ENCODE measurements around the gene IL1F10.

The IL1F10 gene

GRCh38 chr2:113098041-113098440 is 30.3 kb downstream of the IL1F10 start:
- no peak overlapping the region for H3K4me3 ChIP-seq (ENCODE audit: low read depth, low read length)
- TF ChIP-seq, protein P1, sequence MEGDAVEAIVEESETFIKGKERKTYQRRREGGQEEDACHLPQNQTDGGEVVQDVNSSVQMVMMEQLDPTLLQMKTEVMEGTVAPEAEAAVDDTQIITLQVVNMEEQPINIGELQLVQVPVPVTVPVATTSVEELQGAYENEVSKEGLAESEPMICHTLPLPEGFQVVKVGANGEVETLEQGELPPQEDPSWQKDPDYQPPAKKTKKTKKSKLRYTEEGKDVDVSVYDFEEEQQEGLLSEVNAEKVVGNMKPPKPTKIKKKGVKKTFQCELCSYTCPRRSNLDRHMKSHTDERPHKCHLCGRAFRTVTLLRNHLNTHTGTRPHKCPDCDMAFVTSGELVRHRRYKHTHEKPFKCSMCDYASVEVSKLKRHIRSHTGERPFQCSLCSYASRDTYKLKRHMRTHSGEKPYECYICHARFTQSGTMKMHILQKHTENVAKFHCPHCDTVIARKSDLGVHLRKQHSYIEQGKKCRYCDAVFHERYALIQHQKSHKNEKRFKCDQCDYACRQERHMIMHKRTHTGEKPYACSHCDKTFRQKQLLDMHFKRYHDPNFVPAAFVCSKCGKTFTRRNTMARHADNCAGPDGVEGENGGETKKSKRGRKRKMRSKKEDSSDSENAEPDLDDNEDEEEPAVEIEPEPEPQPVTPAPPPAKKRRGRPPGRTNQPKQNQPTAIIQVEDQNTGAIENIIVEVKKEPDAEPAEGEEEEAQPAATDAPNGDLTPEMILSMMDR (IDR thresholded peaks at IDR 0.05; ENCODE audit: borderline replicate concordance, insufficient read depth, low read depth, low read length): 0 out of 2 replicates have a peak, but pooled peaks have one; percentile 3

DNA sequence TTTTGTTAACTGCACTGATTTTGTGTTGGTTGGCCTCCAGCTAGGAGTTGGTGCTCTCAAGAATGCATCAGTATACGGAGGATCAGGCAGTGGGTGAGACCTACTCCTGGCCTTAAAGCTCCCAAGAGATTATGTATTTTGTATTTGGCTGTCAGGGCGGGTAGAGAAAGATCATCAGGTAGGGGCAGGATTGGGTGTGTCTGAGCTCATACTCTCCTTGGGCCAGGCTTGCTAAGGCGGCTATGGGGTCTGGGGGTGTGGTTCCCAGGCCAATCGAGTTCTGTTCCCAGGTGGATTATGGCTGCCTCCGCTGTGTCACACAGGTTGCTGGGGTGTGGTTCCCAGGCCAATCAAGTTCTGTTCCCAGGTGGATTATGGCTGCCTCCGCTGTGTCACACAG is 30.8 kb downstream of the IL1F10 start:
- TF ChIP-seq, protein P1 (IDR thresholded peaks at IDR 0.05; ENCODE audit: borderline replicate concordance, insufficient read depth, low read depth, low read length): no peak
- no peak overlapping the region for H3K4me3 ChIP-seq (ENCODE audit: low read depth, low read length)

- TF ChIP-seq, protein P1 (IDR thresholded peaks at IDR 0.05; ENCODE audit: borderline replicate concordance, insufficient read depth, low read depth, low read length): no peak
- no peak overlapping the region for H3K4me3 ChIP-seq (ENCODE audit: low read depth, low read length)
Observed at GRCh38 chr2:113102133-113102532, 34.4 kb downstream of the IL1F10 start.

DNA sequence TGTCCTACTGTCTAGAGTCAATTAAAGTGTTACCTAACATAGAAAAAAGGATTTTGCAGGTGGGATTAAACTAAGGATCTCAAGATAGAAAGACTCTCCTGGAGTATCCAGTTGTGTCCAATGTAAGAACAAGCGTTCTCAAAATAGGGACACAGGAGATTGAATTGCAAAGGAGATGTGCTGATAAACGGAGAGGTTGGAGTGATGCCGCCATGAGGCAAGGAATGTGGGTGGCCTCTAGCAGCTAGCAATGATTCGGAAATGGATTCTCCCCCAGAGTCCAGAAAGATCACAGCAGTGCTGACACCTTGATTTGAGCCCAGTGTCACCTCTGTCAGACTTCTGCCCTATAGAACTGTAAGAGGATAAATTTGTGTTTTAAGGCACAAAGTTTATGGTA is 35.5 kb downstream of the IL1F10 start:
- no peak overlapping the region for H3K4me3 ChIP-seq (ENCODE audit: low read depth, low read length)
- TF ChIP-seq, protein P1 (IDR thresholded peaks at IDR 0.05; ENCODE audit: borderline replicate concordance, insufficient read depth, low read depth, low read length): no peak

DNA sequence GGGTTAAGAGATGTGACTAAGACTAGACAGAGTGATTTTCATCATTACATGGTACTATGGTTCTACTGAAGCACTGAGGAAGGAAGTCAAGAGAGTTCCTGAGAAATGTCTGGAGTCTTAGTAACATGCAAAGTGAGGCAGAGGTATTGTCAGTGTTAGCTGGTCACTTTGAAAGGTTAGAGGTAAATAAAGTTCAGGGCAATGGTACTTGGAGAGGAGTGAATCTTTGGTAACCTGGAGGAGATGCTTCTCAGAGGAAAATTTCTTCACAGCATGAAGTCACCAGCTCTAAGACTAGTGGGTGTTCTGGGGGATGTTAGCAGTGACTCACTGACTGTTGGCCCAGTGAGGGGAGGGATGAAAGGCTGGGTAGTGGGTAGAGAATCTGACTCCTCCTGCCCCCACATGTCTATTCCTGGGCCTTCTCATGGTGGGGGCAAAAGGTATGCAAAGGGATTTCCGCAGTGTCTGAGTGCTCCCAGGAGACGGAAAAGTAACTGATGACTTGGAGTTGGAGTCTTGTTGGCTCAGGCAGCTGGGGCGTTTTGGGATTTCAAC is 36.4 kb downstream of the IL1F10 start:
- no peak overlapping the region for H3K4me3 ChIP-seq (ENCODE audit: low read depth, low read length)
- TF ChIP-seq, protein P1 (IDR thresholded peaks at IDR 0.05; ENCODE audit: borderline replicate concordance, insufficient read depth, low read depth, low read length): no peak

DNA sequence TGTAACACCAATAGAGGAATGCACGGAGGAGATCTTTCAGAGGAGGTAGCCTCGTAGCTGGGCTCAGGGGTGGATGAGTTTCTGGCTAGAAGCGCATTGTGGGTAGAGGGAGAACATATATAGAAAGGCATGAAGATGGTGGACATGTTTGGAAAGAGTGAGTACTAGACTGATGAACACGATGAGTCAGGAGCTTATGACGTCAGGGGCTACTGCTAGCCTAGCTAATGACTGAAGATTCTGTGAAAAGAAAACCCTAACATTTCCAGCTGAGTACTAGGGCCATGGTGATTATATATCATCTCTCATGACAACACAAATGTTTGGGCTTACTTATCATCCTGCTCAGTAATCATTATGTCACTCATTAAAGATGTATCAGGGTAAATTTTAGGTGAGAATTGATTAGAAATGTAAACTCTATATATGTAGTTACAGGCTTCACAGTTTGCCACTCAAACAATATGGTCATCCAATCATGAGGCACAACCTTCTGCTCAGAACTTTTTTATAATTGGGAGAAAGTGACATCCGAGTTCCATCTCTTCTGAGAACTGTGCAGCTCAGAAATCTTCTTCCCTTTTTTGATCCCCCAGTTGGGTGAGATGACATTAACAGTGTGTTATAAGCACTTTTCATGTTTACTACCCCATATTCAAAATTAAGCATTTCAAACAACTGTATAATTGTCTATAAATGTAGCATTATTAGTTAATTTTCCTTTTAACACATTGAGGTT is 37.4 kb downstream of the IL1F10 start:
- TF ChIP-seq, protein P1 (IDR thresholded peaks at IDR 0.05; ENCODE audit: borderline replicate concordance, insufficient read depth, low read depth, low read length): no peak
- no peak overlapping the region for H3K4me3 ChIP-seq (ENCODE audit: low read depth, low read length)

GRCh38 chr2:113111121-113111520 is 43.4 kb downstream of the IL1F10 start:
- H3K4me3 ChIP-seq (ENCODE audit: low read depth, low read length): no peak overlapping the region
- TF ChIP-seq, protein P1 (IDR thresholded peaks at IDR 0.05; ENCODE audit: borderline replicate concordance, insufficient read depth, low read depth, low read length): no peak
